Breast epithelium (tissue), 4 donors: ENCODE measurements around the gene EFL1. TPM values are rescaled to one million over a fixed set of nuclear protein-coding genes. Genes with fewer than 3 reads are reported as not detected.

Experiments
- DNase-seq, 2 donors: peaks; one replicate each; pipeline ENCODE4 v3.0.0-alpha.2; 2019; ENCODE audit warnings: low spot score in 2 of 2
- H3K27ac ChIP-seq, 2 donors: fragments of 200-600 bp; sonication (generic) in 1 of 2; one replicate each; pipeline ENCODE4 v1.5.1; 2016 to 2019; ENCODE audit warnings: mild to moderate bottlenecking in 1 of 2
- H3K27me3 ChIP-seq, 2 donors: fragments of 200-600 bp; sonication (generic) in 1 of 2; one replicate each; pipeline versions ENCODE4 v1.5.1 to v1.6.0; 2017 to 2019; ENCODE audit warnings: control low read depth in 1 of 2, mild to moderate bottlenecking in 1 of 2
- H3K36me3 ChIP-seq: fragments of 200-600 bp; one replicate; pipeline ENCODE4 v1.5.1; 2019
- H3K4me1 ChIP-seq, 2 donors: fragments of 200-600 bp; sonication (generic); one replicate each; pipeline ENCODE4 v1.5.1; 2016 to 2019; ENCODE audit warnings: control low read depth in 1 of 2
- H3K4me3 ChIP-seq, 3 donors: fragments of 200-600 bp; sonication (generic); 1 replicate in 2 of 3; 2 replicates in 1 of 3; pipeline ENCODE4 v1.5.1; 2016 to 2019; ENCODE audit warnings: mild to moderate bottlenecking in 3 of 3, moderate library complexity in 2 of 3
- H3K9me3 ChIP-seq, 2 donors: fragments of 200-600 bp; sonication (generic) in 1 of 2; one replicate each; pipeline ENCODE4 v1.5.1; 2016 to 2019; ENCODE audit warnings: control low read depth in 1 of 2
- POLR2A ChIP-seq: fragments of 450-650 bp; IDR thresholded peaks from one replicate; pipeline ENCODE4 v1.6.1; 2016; ENCODE audit warnings: antibody characterized with exemption, mild to moderate bottlenecking, moderate library complexity
- POLR2AphosphoS5 ChIP-seq, 3 donors: sonication (generic); formaldehyde crosslinking; IDR thresholded peaks; one replicate each; pipeline ENCODE4 v1.6.1; 2017; ENCODE audit warnings: antibody characterized with exemption in 3 of 3
- intact Hi-C: fragments of 100-400 bp; cut with DNase I; formaldehyde crosslinking; loops from one replicate; pipeline ENCODE4 v1.15.1; 2023; ENCODE audit warnings: low total_unique reads
- total RNA-seq, 3 donors: library from RNA; depleted of rRNA; stranded (reverse); fragments of >200 nt; gene quantifications; one replicate each; pipeline ENCODE4 v1.1.0, GENCODE V29; 2016
- TF ChIP-seq, protein P1 (sequence below), 3 donors: fragments of 450-650 bp; IDR thresholded peaks; one replicate each; pipeline ENCODE4 v1.5.1; 2016 to 2017; ENCODE audit warnings: antibody characterized with exemption in 3 of 3, mild to moderate bottlenecking in 3 of 3, moderate library complexity in 3 of 3

The EFL1 gene
- total RNA-seq, 3 donors from 2014 or later = 12.5 to 23.7 (median 22.9) TPM

GRCh38 chr15:82135638-82136037 lies 126.9 kb downstream of the EFL1 start:
- intact Hi-C loops = no loop called here
- no peak for DNase-seq
- Histone ChIP-seq H3K4me1 (no peaks in the 10 kb centered on the region), H3K9me3 (no peaks in the 10 kb centered on the region), H3K4me3 (no peak overlapping the region), H3K36me3 (no peaks in the 10 kb centered on the region), H3K27ac (no peak overlapping the region), H3K27me3 (no peaks in the 10 kb centered on the region)
- TF ChIP-seq, protein P1, sequence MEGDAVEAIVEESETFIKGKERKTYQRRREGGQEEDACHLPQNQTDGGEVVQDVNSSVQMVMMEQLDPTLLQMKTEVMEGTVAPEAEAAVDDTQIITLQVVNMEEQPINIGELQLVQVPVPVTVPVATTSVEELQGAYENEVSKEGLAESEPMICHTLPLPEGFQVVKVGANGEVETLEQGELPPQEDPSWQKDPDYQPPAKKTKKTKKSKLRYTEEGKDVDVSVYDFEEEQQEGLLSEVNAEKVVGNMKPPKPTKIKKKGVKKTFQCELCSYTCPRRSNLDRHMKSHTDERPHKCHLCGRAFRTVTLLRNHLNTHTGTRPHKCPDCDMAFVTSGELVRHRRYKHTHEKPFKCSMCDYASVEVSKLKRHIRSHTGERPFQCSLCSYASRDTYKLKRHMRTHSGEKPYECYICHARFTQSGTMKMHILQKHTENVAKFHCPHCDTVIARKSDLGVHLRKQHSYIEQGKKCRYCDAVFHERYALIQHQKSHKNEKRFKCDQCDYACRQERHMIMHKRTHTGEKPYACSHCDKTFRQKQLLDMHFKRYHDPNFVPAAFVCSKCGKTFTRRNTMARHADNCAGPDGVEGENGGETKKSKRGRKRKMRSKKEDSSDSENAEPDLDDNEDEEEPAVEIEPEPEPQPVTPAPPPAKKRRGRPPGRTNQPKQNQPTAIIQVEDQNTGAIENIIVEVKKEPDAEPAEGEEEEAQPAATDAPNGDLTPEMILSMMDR (IDR thresholded peaks at IDR 0.05) = no peak
- no peak for TF ChIP-seq POLR2AphosphoS5 (IDR thresholded peaks at IDR 0.05)
- no peak for TF ChIP-seq POLR2A

GRCh38 chr15:82134461-82134860 lies 128.1 kb downstream of the EFL1 start:
- no peaks in the 10 kb centered on the region for H3K36me3 ChIP-seq
- intact Hi-C loops = no loop called here
- H3K4me1 ChIP-seq = no peaks in the 10 kb centered on the region
- no peak for DNase-seq
- no peak overlapping the region for H3K4me3 ChIP-seq
- TF ChIP-seq, protein P1 (IDR thresholded peaks at IDR 0.05) = no peak
- TF ChIP-seq POLR2A (no peak), POLR2AphosphoS5 (IDR thresholded peaks at IDR 0.05) (no peak)
- no peak overlapping the region for H3K27ac ChIP-seq
- H3K9me3 ChIP-seq = no peaks in the 10 kb centered on the region
- no peaks in the 10 kb centered on the region for H3K27me3 ChIP-seq

- H3K27ac ChIP-seq = no peak overlapping the region
- H3K4me3 ChIP-seq = no peak overlapping the region
- TF ChIP-seq POLR2A = no peak
- DNase-seq = no peak
- no peaks in the 10 kb centered on the region for H3K27me3 ChIP-seq
- no peaks in the 10 kb centered on the region for H3K9me3 ChIP-seq
- H3K36me3 ChIP-seq = no peaks in the 10 kb centered on the region
- H3K4me1 ChIP-seq = no peaks in the 10 kb centered on the region
- intact Hi-C loops = no loop called here
These were observed 129.3 kb downstream of the EFL1 start for GRCh38 chr15:82133251-82133650.

- H3K36me3 ChIP-seq = no peaks in the 10 kb centered on the region
- no peak overlapping the region for H3K27ac ChIP-seq
- H3K9me3 ChIP-seq = no peaks in the 10 kb centered on the region
- DNase-seq = no peak
- H3K4me1 ChIP-seq = no peaks in the 10 kb centered on the region
- no peaks in the 10 kb centered on the region for H3K27me3 ChIP-seq
- no peak overlapping the region for H3K4me3 ChIP-seq
- TF ChIP-seq, protein P1 (IDR thresholded peaks at IDR 0.05) = no peak
- no peak for TF ChIP-seq POLR2A
- TF ChIP-seq POLR2AphosphoS5 (IDR thresholded peaks at IDR 0.05) = no peak
- intact Hi-C loops = no loop called here
These were observed 129.8 kb downstream of the EFL1 start for GRCh38 chr15:82132742-82133141.

DNA sequence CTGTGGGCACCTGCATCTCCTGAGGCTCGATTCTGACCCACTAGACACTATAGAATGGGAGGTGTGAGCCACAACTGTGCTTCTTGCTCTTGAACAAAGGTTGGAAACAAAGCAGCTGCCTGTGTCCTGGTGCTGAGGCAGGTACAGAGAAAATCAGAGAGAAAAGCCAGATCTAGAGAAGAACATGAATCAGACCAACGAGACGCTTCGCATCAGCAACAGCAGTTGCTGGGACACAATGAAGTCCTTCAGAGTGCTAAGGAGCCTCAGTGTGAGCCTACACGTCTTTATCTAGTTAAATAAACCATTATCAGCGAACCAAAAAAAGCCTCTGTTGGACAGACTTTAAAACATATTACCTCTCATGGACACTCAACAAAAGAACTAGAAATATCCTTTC lies 130.4 kb downstream of the EFL1 start:
- Histone ChIP-seq H3K27ac (no peak overlapping the region), H3K4me1 (no peaks in the 10 kb centered on the region), H3K27me3 (no peaks in the 10 kb centered on the region), H3K9me3 (no peaks in the 10 kb centered on the region), H3K4me3 (no peak overlapping the region), H3K36me3 (no peaks in the 10 kb centered on the region)
- intact Hi-C loops = no loop called here
- DNase-seq = no peak
- TF ChIP-seq, protein P1 (IDR thresholded peaks at IDR 0.05) = no peak
- TF ChIP-seq POLR2A (no peak), POLR2AphosphoS5 (IDR thresholded peaks at IDR 0.05) (no peak)

DNA sequence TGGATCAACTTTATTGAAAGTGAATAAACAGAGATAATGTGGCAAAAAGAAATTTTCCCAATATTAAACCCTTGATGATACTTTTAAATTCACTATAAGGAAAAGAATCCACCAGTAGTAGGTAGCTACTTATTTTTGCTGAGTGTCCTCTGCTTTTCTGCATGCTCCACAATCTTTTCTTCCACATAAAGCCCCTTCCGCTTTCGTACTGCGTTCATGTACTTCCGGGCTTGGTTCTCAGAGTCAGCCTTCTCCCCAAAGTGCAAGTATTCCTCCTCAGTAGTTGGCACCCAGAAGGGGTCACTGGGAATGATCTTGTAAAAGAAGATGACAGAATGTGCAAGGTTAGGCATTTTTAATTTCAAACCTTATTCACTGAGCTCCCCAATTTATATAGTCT lies 132.3 kb downstream of the EFL1 start:
- H3K36me3 ChIP-seq = no peaks in the 10 kb centered on the region
- no peak overlapping the region for H3K27ac ChIP-seq
- H3K9me3 ChIP-seq = no peaks in the 10 kb centered on the region
- no peaks in the 10 kb centered on the region for H3K27me3 ChIP-seq
- no peak for DNase-seq
- intact Hi-C loops = no loop called here
- TF ChIP-seq, protein P1 (IDR thresholded peaks at IDR 0.05) = no peak
- TF ChIP-seq POLR2A (no peak), POLR2AphosphoS5 (IDR thresholded peaks at IDR 0.05) (no peak)
- no peak overlapping the region for H3K4me3 ChIP-seq
- H3K4me1 ChIP-seq = no peaks in the 10 kb centered on the region
